Measurements from ENCODE around the gene STIL.
"Not testable (repeated sequence)": the region's sequence is repeated elsewhere in the genome, so short reads cannot be mapped to it uniquely, and the experiment has no call there.

The STIL gene

DNA sequence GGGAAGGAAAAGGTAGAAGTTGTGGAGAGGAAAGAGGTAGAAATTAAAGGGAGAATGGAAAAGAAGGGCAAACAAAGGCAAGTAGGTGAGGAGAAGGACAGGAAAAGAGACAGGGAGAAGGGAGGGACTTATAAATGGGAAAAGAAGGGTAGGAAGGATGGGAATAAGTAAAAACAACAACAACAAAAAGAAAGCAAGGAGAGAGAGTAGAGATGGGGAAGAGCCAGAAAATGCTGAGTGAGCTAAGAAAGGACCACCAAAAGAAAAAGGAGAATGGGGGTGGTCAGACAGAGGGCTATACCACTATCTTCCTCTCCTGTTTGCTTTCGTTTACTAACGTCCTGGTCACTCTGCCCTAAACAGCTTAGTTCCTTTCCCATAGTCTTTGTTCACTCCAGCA, 17.9 kb upstream of the STIL start:
- Mint-ChIP-seq H3K9me3 (no peaks in the 10 kb centered on the region), H3K36me3 (no peaks in the 10 kb centered on the region), H3K27me3 (no peaks in the 10 kb centered on the region), H3K4me3 (no peak overlapping the region), H3K27ac (no peak overlapping the region), H3K4me1 (peaks cover 16% of the 10 kb centered on the region)
- no peak for ATAC-seq

DNA sequence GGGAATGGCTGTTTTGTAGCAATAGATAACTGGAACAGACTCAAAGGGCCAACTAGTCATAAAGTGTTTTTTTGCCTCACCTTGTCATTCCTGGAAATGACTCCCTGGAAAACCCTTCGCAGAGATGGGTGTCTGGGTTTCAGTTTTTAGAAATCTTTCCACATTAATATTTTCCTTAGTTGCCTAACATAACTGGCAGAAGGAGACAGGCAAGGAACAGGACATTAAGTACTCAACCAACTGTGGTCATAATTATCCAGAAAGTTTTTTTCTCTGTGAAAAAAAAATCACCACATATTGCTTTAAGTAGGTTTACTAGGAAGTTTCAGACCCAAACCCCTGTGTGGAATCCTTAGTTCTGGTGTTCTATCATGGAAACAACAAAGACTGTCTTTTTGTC, 16.3 kb upstream of the STIL start:
- Mint-ChIP-seq H3K27me3 (no peaks in the 10 kb centered on the region), H3K27ac (no peak overlapping the region), H3K4me1 (peaks cover 7% of the 10 kb centered on the region), H3K9me3 (no peaks in the 10 kb centered on the region), H3K4me3 (no peak overlapping the region), H3K36me3 (no peaks in the 10 kb centered on the region)
- no peak for ATAC-seq

DNA sequence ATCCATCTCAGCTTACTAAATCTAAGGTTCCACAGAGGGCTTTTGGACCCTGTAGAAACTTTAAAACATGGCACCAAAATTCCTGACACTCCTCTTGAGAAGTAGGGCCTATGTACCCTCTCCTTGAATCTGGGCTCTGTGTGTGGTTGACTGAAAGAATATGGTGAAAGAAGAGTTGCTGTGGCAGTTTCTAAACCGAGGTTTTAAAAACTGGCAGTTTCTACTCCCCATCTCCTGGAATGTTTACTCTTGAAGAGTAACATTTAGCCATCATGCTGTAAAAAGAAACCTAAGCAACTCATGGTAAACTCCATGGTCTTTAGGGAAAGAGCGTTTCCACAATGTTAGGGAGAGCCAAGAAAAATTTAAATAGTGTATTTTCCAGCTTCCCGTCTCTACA, 15.0 kb upstream of the STIL start:
- H3K4me1 Mint-ChIP-seq, result no peaks in the 10 kb centered on the region
- H3K27me3 Mint-ChIP-seq, result no peaks in the 10 kb centered on the region
- no peak overlapping the region for H3K27ac Mint-ChIP-seq
- ATAC-seq, result no peak
- no peaks in the 10 kb centered on the region for H3K9me3 Mint-ChIP-seq
- no peaks in the 10 kb centered on the region for H3K36me3 Mint-ChIP-seq
- no peak overlapping the region for H3K4me3 Mint-ChIP-seq

DNA sequence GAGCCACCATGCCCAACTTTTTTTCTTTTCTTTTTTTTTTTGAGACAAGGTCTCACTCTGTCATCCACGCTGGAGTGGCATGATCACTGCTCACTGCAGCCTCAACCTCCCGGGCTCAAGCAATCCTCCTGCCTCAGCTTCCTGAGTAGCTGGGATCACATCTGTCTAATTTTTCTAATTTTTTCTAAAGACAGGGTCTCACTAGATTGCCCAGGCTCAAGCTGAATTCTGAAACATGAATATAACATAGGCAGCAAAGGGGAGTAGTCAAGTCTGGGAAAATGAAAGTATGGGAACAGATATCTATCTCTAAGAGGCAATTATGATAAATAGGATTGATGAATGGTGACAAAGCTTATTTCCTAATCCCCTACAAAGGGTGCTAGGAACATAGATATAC, 12.3 kb upstream of the STIL start:
- no peaks in the 10 kb centered on the region for H3K4me1 Mint-ChIP-seq

DNA sequence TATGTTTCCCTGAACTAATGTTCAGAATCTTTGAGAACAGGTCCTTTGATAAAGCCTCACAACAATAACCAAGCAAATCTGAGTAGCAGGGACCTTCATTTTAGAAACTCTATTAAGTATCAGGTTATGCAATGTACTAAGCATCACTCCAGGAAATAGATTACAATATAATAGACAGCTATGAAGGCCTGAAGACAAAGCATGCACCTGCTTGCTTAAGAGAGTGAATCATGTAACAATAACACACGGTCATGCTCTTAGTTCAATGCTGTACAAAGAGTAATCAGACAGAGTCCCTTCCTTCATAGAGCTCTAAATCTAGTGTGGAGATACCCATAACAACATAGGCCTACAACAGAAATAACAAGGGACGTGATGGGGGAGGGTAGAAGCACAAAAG, 11.6 kb upstream of the STIL start:
- Mint-ChIP-seq H3K9me3 (no peaks in the 10 kb centered on the region), H3K4me3 (no peak overlapping the region), H3K27ac (no peak overlapping the region), H3K27me3 (no peaks in the 10 kb centered on the region), H3K4me1 (no peaks in the 10 kb centered on the region), H3K36me3 (no peaks in the 10 kb centered on the region)
- no peak for ATAC-seq

More for the DNA sequence above, 12.3 kb upstream of the STIL start:
- Mint-ChIP-seq H3K36me3 (no peaks in the 10 kb centered on the region), H3K9me3 (no peaks in the 10 kb centered on the region), H3K27ac (no peak overlapping the region), H3K27me3 (no peaks in the 10 kb centered on the region), H3K4me3 (no peak overlapping the region)
- ATAC-seq, result no peak

DNA sequence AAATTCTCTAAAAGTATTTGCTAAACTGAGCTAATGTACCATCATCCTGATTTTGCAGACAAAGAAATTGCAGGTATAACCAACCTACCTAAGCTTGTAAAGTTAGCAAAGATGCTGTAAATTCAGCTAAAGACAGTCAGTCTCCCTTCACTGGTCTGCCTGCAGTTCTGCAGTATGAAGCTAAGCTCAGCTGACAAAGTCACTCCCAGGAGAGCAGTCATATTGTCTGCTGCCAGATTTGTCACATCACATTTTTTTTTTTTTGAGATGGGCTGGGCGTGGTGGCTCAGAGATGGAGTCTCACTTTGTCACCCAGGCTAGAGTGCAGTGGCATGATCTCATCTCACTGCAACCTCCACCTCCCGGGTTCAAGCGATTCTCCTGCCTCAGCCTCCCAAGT, 10.7 kb upstream of the STIL start:
- Mint-ChIP-seq H3K36me3 (no peaks in the 10 kb centered on the region), H3K9me3 (no peaks in the 10 kb centered on the region), H3K4me1 (no peaks in the 10 kb centered on the region), H3K4me3 (no peak overlapping the region), H3K27ac (no peak overlapping the region), H3K27me3 (no peaks in the 10 kb centered on the region)
- ATAC-seq, result no peak

DNA sequence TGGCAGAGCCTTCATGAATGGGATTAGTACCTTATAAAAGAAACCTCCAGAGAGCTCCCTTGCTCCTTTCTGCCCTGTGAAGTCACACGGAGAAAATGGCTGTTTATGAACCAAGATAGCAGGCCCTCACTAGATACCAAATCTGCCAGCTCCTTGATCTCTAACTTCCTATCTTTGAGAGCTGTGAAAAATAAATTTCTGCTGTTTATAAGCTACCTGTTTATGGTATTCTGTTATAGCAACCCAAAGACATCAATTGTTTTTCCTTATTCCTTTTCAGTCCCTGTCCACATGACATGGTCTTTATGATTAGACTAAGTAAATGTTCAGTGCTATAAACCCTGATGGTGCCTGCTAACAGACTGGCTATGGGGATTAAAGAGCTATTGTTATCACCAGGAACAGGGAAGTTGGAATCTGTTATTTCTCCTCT, 9.7 kb upstream of the STIL start:
- ATAC-seq, result no peak
- Mint-ChIP-seq H3K27ac (no peak overlapping the region), H3K9me3 (no peaks in the 10 kb centered on the region), H3K4me1 (no peaks in the 10 kb centered on the region), H3K27me3 (no peaks in the 10 kb centered on the region), H3K36me3 (no peaks in the 10 kb centered on the region), H3K4me3 (no peak overlapping the region)

DNA sequence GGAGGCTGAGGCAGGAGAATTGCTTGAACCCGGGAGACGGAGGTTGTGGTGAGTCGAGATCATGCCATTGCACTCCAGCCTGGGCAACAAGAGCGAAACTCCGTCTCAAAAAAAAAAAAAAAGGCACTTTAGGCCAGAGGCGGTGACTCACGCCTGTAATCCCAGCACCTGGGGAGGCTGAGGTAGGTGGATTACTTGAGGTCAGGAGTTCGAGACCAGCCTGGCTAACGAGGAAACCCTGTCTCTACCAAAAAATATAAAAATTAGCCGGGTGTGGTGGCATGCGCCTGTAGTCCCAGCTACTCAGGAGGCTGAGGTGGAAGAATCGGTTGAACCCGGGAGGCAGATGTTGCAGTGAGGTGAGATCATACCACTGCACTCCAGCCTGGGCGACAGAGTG, 6.0 kb upstream of the STIL start:
- H3K27ac Mint-ChIP-seq, H3K4me3 Mint-ChIP-seq, H3K36me3 Mint-ChIP-seq, ATAC-seq, H3K4me1 Mint-ChIP-seq, H3K27me3 Mint-ChIP-seq, H3K9me3 Mint-ChIP-seq: not testable (repeated sequence)

DNA sequence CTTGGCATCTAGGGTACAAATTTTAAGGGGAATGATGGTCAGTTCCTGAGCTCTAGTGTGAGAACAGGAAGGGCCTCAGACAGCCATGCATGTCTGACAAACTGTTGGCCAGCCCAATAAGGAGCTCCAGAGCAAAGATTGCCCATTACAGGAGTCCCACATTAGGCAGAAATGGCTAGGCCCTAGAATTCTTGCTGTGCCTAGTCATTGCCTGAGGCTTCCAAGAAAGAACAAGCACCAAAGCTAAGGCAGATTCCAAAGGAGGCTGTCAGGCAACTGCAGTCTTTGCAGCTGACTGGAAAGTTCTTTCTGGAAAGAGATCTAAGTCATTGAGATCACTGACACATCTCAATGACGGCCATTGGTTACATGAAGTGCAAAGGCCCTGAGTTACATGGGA, 3.9 kb upstream of the STIL start:
- Mint-ChIP-seq H3K27ac (no peak overlapping the region), H3K27me3 (no peaks in the 10 kb centered on the region), H3K36me3 (no peaks in the 10 kb centered on the region), H3K4me3 (no peak overlapping the region), H3K9me3 (no peaks in the 10 kb centered on the region), H3K4me1 (peaks cover 13% of the 10 kb centered on the region)
- no peak for ATAC-seq

DNA sequence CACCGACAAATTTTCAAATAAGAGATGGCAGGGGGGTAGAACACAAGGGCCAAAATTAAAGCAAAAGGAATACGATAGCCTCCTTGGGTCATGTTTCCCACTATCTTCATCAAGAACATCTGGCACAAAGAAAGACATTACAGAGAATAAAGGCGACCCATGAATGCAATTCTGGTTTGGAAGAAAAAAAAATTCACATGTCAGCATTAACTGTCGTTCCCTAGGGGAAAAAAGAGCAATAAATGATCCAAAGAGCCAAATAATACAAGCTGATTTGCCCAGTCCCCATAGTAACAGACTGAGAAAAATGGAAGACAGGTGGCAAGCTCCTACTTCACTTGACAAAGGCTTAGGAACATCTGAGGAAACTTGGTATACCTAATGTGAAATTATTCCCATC, 4.5 kb downstream of the STIL start:
- H3K36me3 Mint-ChIP-seq, result peaks cover 12% of the 10 kb centered on the region
- no peak for ATAC-seq
- no peaks in the 10 kb centered on the region for H3K27me3 Mint-ChIP-seq
- no peaks in the 10 kb centered on the region for H3K9me3 Mint-ChIP-seq
- H3K4me1 Mint-ChIP-seq, result peaks cover 16% of the 10 kb centered on the region
- H3K4me3 Mint-ChIP-seq, result no peak overlapping the region
- no peak overlapping the region for H3K27ac Mint-ChIP-seq

DNA sequence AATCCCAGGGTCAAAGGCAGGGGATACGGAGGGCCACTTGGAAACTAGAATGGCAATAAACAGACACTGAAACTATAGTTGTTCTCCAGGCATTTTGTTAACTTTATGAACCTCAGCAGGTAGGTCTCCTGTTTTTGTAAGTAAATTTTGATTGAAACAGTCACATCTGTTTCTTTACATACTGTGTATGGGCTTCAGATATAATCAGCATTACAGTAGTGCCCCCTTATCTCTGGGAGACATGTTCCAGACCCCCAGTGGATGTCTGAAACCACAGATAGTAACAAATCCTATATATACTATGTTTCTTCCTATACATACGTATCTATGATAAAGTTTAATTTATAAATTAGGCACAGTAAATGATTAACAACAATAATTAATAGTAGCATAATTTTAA, 11.5 kb downstream of the STIL start:
- Mint-ChIP-seq H3K27ac (no peak overlapping the region), H3K4me3 (no peak overlapping the region), H3K4me1 (no peaks in the 10 kb centered on the region), H3K36me3 (peaks cover 31% of the 10 kb centered on the region), H3K27me3 (no peaks in the 10 kb centered on the region), H3K9me3 (no peaks in the 10 kb centered on the region)
- ATAC-seq, result no peak

DNA sequence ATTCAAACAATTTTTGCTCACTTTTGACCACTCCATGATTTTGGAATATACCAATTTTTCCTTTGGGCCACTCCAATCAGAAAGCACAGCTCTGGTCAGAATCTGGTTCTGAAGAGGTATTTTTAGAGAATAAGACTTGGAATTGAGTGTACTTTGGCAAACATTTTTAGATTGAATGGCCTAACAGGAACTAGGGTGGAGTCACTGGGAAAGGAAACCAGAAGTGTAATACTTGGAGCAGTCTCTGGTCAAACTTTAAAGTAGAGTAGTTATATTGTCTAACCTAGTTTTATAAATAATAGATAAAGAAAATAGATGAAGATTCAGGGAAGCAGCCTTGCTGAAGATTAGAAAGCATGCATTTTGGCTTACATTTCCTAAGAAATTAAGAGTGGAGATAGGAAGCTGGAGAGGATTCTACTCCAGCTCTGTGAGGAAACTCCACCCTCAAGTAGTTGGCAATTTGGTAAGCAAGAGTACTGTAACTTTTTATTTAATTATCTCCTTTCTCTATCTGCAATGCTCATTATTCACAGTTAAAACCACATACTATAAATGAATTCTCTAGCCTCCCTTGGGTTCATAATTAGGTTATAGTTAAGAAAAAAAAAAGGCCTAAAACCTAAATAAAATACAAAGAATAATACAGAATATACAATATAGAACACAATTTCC, 15.8 kb downstream of the STIL start:
- ATAC-seq, result no peak
- Mint-ChIP-seq H3K4me1 (no peaks in the 10 kb centered on the region), H3K27ac (no peak overlapping the region), H3K27me3 (no peaks in the 10 kb centered on the region), H3K36me3 (peaks cover 17% of the 10 kb centered on the region), H3K9me3 (no peaks in the 10 kb centered on the region), H3K4me3 (no peak overlapping the region)

DNA sequence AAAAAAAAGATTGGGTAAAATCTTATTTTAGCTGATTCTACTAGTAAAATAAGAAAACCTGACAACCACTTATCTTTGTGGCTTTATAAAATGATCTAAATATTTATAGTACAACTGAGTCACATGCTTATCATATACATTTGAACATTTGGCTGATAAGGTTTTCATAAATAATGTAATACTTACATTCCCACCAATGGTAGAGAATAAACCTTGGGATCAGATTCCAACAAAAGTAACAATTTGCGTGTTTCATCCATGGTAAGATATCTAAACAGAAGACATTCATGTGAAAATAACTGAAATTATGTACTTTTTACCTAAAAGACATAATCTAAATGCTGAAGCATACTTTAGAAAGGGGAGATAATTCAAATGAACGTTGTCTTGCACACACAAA, 18.4 kb downstream of the STIL start:
- H3K9me3 Mint-ChIP-seq, result no peaks in the 10 kb centered on the region
- no peaks in the 10 kb centered on the region for H3K27me3 Mint-ChIP-seq
- peaks cover 5% of the 10 kb centered on the region for H3K4me1 Mint-ChIP-seq
- no peak for ATAC-seq
- no peak overlapping the region for H3K27ac Mint-ChIP-seq
- H3K36me3 Mint-ChIP-seq, result peaks cover 2% of the 10 kb centered on the region
- no peak overlapping the region for H3K4me3 Mint-ChIP-seq

DNA sequence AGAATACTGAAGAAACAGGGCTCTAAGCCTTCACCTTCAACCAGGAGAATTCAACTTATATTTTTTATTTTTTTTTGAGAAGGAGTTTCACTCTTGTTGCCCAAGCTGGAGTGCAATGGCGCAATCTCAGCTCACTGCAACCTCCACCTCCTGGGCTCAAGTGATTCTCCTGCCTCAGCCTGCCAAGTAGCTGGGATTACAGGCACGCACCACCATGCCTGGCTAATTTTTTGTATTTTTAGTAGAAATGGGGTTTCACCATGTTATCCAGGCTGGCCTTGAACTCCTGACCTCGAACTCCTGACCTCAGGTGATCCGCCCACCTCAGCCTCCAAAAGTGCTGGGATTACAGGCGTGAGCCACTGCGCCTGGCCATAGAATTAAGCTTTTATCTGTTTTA, 19.1 kb downstream of the STIL start:
- H3K9me3 Mint-ChIP-seq, H3K27me3 Mint-ChIP-seq, H3K27ac Mint-ChIP-seq, ATAC-seq, H3K36me3 Mint-ChIP-seq, H3K4me1 Mint-ChIP-seq, H3K4me3 Mint-ChIP-seq: not testable (repeated sequence)

DNA sequence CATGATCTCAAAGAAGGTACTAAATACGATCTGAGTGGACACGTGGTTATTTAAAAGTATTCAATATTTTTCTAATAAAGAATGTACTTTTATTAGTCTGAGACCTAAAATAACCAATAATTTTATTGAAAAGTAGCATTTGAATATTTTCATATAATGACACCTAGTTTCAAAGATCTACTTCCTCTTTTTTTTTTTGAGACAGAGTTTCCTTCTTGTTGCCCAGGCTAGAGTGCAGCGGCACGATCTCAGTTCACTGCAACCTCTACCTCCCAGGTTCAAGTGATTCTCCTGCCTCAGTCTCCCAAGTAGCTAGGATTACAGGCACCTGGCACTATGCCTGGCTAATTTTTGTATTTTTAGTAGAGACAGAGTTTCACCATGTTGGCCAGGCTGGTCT, 25.8 kb downstream of the STIL start:
- peak overlapping the region; percentile 18 for H3K4me3 Mint-ChIP-seq
- H3K9me3 Mint-ChIP-seq, H3K36me3 Mint-ChIP-seq: not testable (repeated sequence)

DNA sequence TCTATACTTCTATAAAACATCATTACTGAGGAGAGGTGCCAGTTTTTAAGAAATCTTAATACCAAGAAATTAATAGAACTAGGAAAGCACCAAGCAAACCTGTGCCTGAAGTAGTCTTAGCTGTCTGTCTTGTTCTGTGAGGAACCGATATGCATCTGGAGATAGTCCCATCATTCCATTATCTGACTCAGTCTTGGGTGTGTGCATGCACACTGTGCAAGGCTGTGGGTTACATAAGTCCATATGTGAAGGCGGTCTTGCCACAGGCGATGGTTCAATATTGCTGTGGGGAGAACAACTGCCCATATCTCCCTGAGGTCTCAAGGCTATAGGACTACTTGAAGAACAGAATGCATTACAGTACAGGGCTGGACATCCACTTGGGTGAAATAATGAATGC, 33.8 kb downstream of the STIL start:
- Mint-ChIP-seq H3K4me3 (no peak overlapping the region), H3K4me1 (no peaks in the 10 kb centered on the region), H3K27ac (no peak overlapping the region), H3K27me3 (no peaks in the 10 kb centered on the region), H3K36me3 (peaks cover 23% of the 10 kb centered on the region), H3K9me3 (no peaks in the 10 kb centered on the region)
- ATAC-seq, result no peak

More for the DNA sequence above, 25.8 kb downstream of the STIL start:
- not testable (repeated sequence) for ATAC-seq, H3K27me3 Mint-ChIP-seq, H3K27ac Mint-ChIP-seq
- H3K4me1 Mint-ChIP-seq, result peaks cover 11% of the 10 kb centered on the region

DNA sequence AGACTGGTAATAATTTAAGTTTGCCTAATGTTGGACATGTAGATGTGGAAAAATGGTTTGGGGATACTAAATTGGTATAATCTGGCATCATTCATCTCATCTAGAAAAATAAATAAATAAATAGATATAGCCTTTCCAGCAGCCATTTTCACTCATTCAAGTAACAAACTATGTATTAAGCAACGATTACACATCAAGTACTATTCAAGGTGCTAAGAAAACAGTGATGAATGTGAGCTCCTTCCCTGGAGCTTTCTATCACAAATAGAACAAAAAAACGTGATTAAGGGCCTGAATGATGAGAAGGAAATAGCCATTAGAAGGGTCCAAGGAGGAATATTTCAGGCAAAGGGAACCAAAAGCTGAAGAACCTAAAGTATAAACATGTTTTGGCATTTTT, 37.1 kb downstream of the STIL start:
- Mint-ChIP-seq H3K27me3 (no peaks in the 10 kb centered on the region), H3K4me1 (no peaks in the 10 kb centered on the region), H3K9me3 (no peaks in the 10 kb centered on the region), H3K27ac (no peak overlapping the region), H3K4me3 (no peak overlapping the region), H3K36me3 (peaks cover 23% of the 10 kb centered on the region)
- no peak for ATAC-seq

Measured in stimulated activated memory B cell treated with anti-CD40 and anti-IgM and Interleukin-4, amounts not matched to agents 10 μg/mL and 1 μg/mL and 100 μg/mL, for 72 hours (primary cell).